K562 (cell line): ENCODE data around the gene KLHL13. TPM values are rescaled to one million over a fixed set of nuclear protein-coding genes. Genes with fewer than 3 reads are reported as not detected.
A peak's percentile ranks its signal among the peaks of the same experiment; 100 is the strongest.

Experiments
- ATAC-seq: fragments of 200-7000 bp; cut with Tn5 transposase; 3 replicates; pipeline ENCODE4 v1.9.1; 2020; ENCODE audit warnings: moderate library complexity
- BruUV-seq: library from RNA; stranded (reverse); fragments of 400-500 nt; replicated peaks from 2 replicates; lab custom pipeline; 2021; lab: Mats Ljungman, UMichigan
- CTCF ChIA-PET: fragments of 300-600 bp; formaldehyde crosslinking; extraction: SDS; loops from one replicate; lab custom pipeline; 2021; ENCODE audit warnings: low intra/inter-chr PET ratio; lab: Yijun Ruan, JAX
- POLR2A ChIA-PET: fragments of 300-600, 350-650 bp; sonication (Branson Sonifier 250); formaldehyde crosslinking; extraction: SDS; loops from one replicate; lab custom pipeline; 2021; ENCODE audit warnings: antibody characterized with exemption, inconsistent platforms; lab: Yijun Ruan, JAX
- DNase-seq, 4 experiments: peaks; one replicate each; pipeline versions ENCODE4 v3.0.0 to v3.0.0-alpha.2; 2011 to 2018; ENCODE audit warnings: low spot score in 3 of 4, mixed read lengths in 3 of 4; ENCODE audit errors: extremely low read depth in 1 of 4
- FAIRE-seq: peaks from 2 replicates; lab custom pipeline; 2011; peaks lifted over from hg19 to GRCh38; lab: Jason Lieb, UNC
- H2AFZ ChIP-seq: 2 replicates; pipeline ENCODE4 v1.6.0; 2011; ENCODE audit warnings: low read depth, low read length, control low read depth, inconsistent platforms
- H3K27ac ChIP-seq: fragments of 200-600 bp; 3 replicates; pipeline ENCODE4 v1.8.0; 2011; ENCODE audit warnings: low read depth, mild to moderate bottlenecking, control low read depth, inconsistent platforms, low read length, moderate library complexity, mixed read lengths; ENCODE audit errors: extremely low read depth
- H3K27me3 ChIP-seq, 2 experiments: fragments of 300-600 bp in 1 of 2; 2 replicates in 1 of 2; 3 replicates in 1 of 2; pipeline versions ENCODE4 v1.6.0 to v1.8.0; 2011; ENCODE audit warnings: inconsistent platforms in 2 of 2, low read length in 2 of 2, mild to moderate bottlenecking in 1 of 2, mixed read lengths in 1 of 2, moderate library complexity in 1 of 2; ENCODE audit not compliant: control insufficient read depth in 2 of 2, insufficient read depth in 2 of 2
- H3K36me3 ChIP-seq: fragments of 300-600 bp; 3 replicates; pipeline ENCODE4 v1.8.0; 2011; ENCODE audit warnings: mild to moderate bottlenecking, low read length, inconsistent platforms; ENCODE audit not compliant: control insufficient read depth, insufficient read depth
- H3K4me1 ChIP-seq, 2 experiments: fragments of 200-600 bp in 1 of 2; replicated peaks in 1 of 2; 2 replicates in 1 of 2; 3 replicates in 1 of 2; pipeline versions ENCODE4 v1.5.1 to v1.8.0; 2011; ENCODE audit warnings: inconsistent platforms in 2 of 2, low read length in 2 of 2, mild to moderate bottlenecking in 1 of 2, mixed read lengths in 1 of 2, moderate library complexity in 1 of 2; ENCODE audit not compliant: control insufficient read depth in 2 of 2, insufficient read depth in 2 of 2
- H3K4me2 ChIP-seq: 2 replicates; pipeline ENCODE4 v1.6.1; 2011; ENCODE audit warnings: low read length, control low read depth, inconsistent platforms, mixed read lengths; ENCODE audit not compliant: insufficient read depth
- H3K4me3 ChIP-seq: fragments of 200-600 bp; sonication (generic), shearing (Covaris generic); 2 replicates; pipeline ENCODE4 v1.5.1; 2016; ENCODE audit warnings: control low read depth, inconsistent platforms
- H3K79me2 ChIP-seq: fragments of 200-600 bp; 3 replicates; pipeline ENCODE4 v1.8.0; 2011; ENCODE audit warnings: low read length, inconsistent platforms; ENCODE audit not compliant: control insufficient read depth, insufficient read depth
- H3K9ac ChIP-seq, 2 experiments: 2 replicates each; pipeline versions ENCODE4 v1.6.0 to v1.6.1; 2011; ENCODE audit warnings: low read depth in 2 of 2, low read length in 2 of 2, control low read depth in 1 of 2, inconsistent platforms in 1 of 2, mild to moderate bottlenecking in 1 of 2, mixed read lengths in 1 of 2; ENCODE audit not compliant: insufficient read depth in 1 of 2
- H3K9me1 ChIP-seq: one replicate; pipeline ENCODE4 v1.6.0; 2011; ENCODE audit warnings: inconsistent platforms, mild to moderate bottlenecking, low read length, moderate library complexity; ENCODE audit not compliant: control insufficient read depth, insufficient read depth
- H3K9me3 ChIP-seq: replicated peaks from 2 replicates; pipeline ENCODE4 v1.5.1; 2011; ENCODE audit warnings: low read depth, low read length, inconsistent platforms; ENCODE audit not compliant: control insufficient read depth, insufficient read depth
- H4K20me1 ChIP-seq: replicated peaks from 2 replicates; pipeline ENCODE4 v1.6.1; 2011; ENCODE audit warnings: low read length, inconsistent platforms, mixed read lengths; ENCODE audit not compliant: control insufficient read depth, insufficient read depth
- HOXB6 ChIP-seq: fragments of 250-450 bp; sonication (Bioruptor Pico); IDR thresholded peaks from 2 replicates; pipeline ENCODE4 v1.5.1; 2022; ENCODE audit warnings: mild to moderate bottlenecking, borderline replicate concordance
- MLX ChIP-seq, 2 experiments: fragments of 450-650 bp in 1 of 2; sonication (generic) in 1 of 2; formaldehyde crosslinking; conservative IDR thresholded peaks; 2 replicates each; pipeline versions ENCODE4 v1.4.0 to v1.8.1; 2020 to 2022; ENCODE audit warnings: mild to moderate bottlenecking in 1 of 2, missing genetic modification reagents in 1 of 2
- RAD21 ChIP-seq, 2 experiments: fragments of 250-450 bp in 1 of 2; fragments of 450-650 bp in 1 of 2; sonication (Bioruptor Pico) in 1 of 2; formaldehyde crosslinking in 1 of 2; IDR thresholded peaks in 1 of 2; conservative IDR thresholded peaks in 1 of 2; 2 replicates each; pipeline versions ENCODE4 v1.4.0 to v1.8.0; 2020 to 2022; ENCODE audit warnings: mild to moderate bottlenecking in 2 of 2, moderate library complexity in 1 of 2
- RFX7 ChIP-seq: fragments of 250-450 bp; sonication (Bioruptor Pico); IDR thresholded peaks from 2 replicates; pipeline ENCODE4 v1.5.1; 2021; ENCODE audit warnings: mild to moderate bottlenecking
- SMAD3 ChIP-seq: fragments of 450-650 bp; formaldehyde crosslinking; conservative IDR thresholded peaks from 2 replicates; pipeline ENCODE4 v1.4.0; 2020; ENCODE audit warnings: mild to moderate bottlenecking
- SRSF1 ChIP-seq: fragments of 200-400 bp; formaldehyde crosslinking; IDR thresholded peaks from 2 replicates; pipeline ENCODE4 v1.6.1; 2017; ENCODE audit warnings: mild to moderate bottlenecking, low read depth, low read length, moderate library complexity
- TEAD2 ChIP-seq: fragments of 450-650 bp; IDR thresholded peaks from 2 replicates; pipeline ENCODE4 v1.6.1; 2016; ENCODE audit warnings: missing genetic modification characterization, control low read depth, missing compliant biosample characterization
- ZBTB9 ChIP-seq: fragments of 450-650 bp; formaldehyde crosslinking; IDR thresholded peaks from 2 replicates; pipeline ENCODE4 v1.4.0; 2020; ENCODE audit warnings: mild to moderate bottlenecking, moderate library complexity
- ZNF668 ChIP-seq: fragments of 250-450 bp; sonication (Bioruptor Pico); IDR thresholded peaks from 2 replicates; pipeline ENCODE4 v1.8.0; 2022; ENCODE audit warnings: mild to moderate bottlenecking, inconsistent platforms
- WGBS: fragments of 100-300 bp; shearing (Covaris generic); methylation state at CpG from one replicate; pipeline ENCODE4 v1.1.6; 2016; ENCODE audit warnings: low coverage, mixed read lengths; ENCODE audit not compliant: insufficient coverage; ENCODE audit errors: missing lambda C conversion rate; 5-methylcytosine and 5-hydroxymethylcytosine counted together
- in situ Hi-C: fragments of 300-500 bp; cut with MboI; formaldehyde crosslinking; loops from 4 replicates; pipeline ENCODE4 v1.15.0; 2018; ENCODE audit warnings: inconsistent platforms, mixed read lengths
- intact Hi-C: fragments of 100-400 bp; cut with micrococcal nuclease; formaldehyde crosslinking; loops from 2 replicates; pipeline ENCODE4 v1.14.2; 2022
- polyA plus RNA-seq, 8 experiments: library from polyadenylated mRNA; depleted of rRNA in 4 of 8; stranded (reverse) in 5 of 8; unstranded in 3 of 8; fragments of >200 nt; fragmentation: Nextera tagmentation in 2 of 8; fragmentation: Illumina TruSeq in 1 of 8; extraction: Ambion mirVana in 2 of 8; extraction: Trizol in 1 of 8; gene quantifications; 2 replicates each; pipeline versions ENCODE4 v1.2.1 to v1.2.3, GENCODE V29; 2011 to 2014; ENCODE audit warnings: inconsistent platforms in 1 of 8, missing spikeins in 1 of 8
- total RNA-seq, 7 experiments: library from RNA; depleted of rRNA in 6 of 7; stranded (reverse); fragments of >200 nt in 6 of 7; fragmentation: Illumina TruSeq in 2 of 7; extraction: Trizol in 2 of 7; gene quantifications; 2 replicates each; pipeline versions ENCODE4 v1.2.1 to v1.2.3, GENCODE V29; 2011 to 2021; ENCODE audit warnings: low replicate concordance in 1 of 7

The KLHL13 gene
- total and polyA plus RNA-seq, 9 of the 15 experiments (the other 6 are each of a cell fraction or from before 2014, with no cell fraction given): 1.2 to 4.1 (median 2.2) TPM

GRCh38 chrX:117985241-117985640 lies 131.4 kb downstream of the KLHL13 start:
- no peaks in the 10 kb centered on the region for H3K4me1 ChIP-seq
- no peak overlapping the region for H2AFZ ChIP-seq
- in situ Hi-C loops: no loop called here
- FAIRE-seq (no peak), ATAC-seq (no peak), DNase-seq (peak in 1 of 4 experiments; percentile 4)
- H4K20me1 ChIP-seq: no peaks in the 10 kb centered on the region
- intact Hi-C loops: no loop called here
- WGBS: no CpG with 5 or more reads among the region's 1 CpG
- no peak overlapping the region for H3K4me2 ChIP-seq
- no peak overlapping the region for H3K27ac ChIP-seq
- TF ChIP-seq SMAD3: no peak
- TF ChIP-seq RAD21 (CRISPR knock-in tag; conservative IDR thresholded peaks at IDR 0.05 in 1 of 2, IDR thresholded peaks at IDR 0.05 in 1 of 2): peak; percentile 8 to 35; a peak in 1 of 4 replicates
- TF ChIP-seq TEAD2 (tag): no peak
- TF ChIP-seq MLX (CRISPR knock-in tag; conservative IDR thresholded peaks at IDR 0.05): no peak
- no peak for TF ChIP-seq RFX7
- no peak for TF ChIP-seq HOXB6 (CRISPR knock-in tag)
- TF ChIP-seq SRSF1: no peak
- TF ChIP-seq ZBTB9 (CRISPR knock-in tag): no peak
- TF ChIP-seq ZNF668 (CRISPR knock-in tag): no peak
- H3K9me3 ChIP-seq: no peaks in the 10 kb centered on the region
- H3K4me3 ChIP-seq: no peak overlapping the region
- CTCF ChIA-PET: interaction anchor here (0.5 kb wide), 1 partner anchor 143 kb away, joined by 3 read pairs; no protein-coding TSS in a partner anchor
- no peaks in the 10 kb centered on the region for H3K9me1 ChIP-seq
- BruUV-seq: no TSS peak
- POLR2A ChIA-PET: no interaction called here
- H3K9ac ChIP-seq: no peak overlapping the region
- H3K36me3 ChIP-seq: no peaks in the 10 kb centered on the region
- no peaks in the 10 kb centered on the region for H3K79me2 ChIP-seq
- no peaks in the 10 kb centered on the region for H3K27me3 ChIP-seq
